Pancreas (tissue), 10 donors: Measurements from ENCODE around the gene ZHX3. TPM values are rescaled to one million over a fixed set of nuclear protein-coding genes. Genes with fewer than 3 reads are reported as not detected.

Experiments
- ATAC-seq, 4 donors: fragments of 200-7000 bp; cut with Tn5 transposase; one replicate each; pipeline versions ENCODE4 v1.8.0 to v1.9.1; 2020; ENCODE audit warnings: mild to moderate bottlenecking in 4 of 4, moderate library complexity in 4 of 4
- DNase-seq, 6 donors: peaks; one replicate each; pipeline ENCODE4 v3.0.0-alpha.2; 2020
- FAIRE-seq: peaks from 2 replicates; lab custom pipeline; 2012; peaks lifted over from hg19 to GRCh38; lab: Jason Lieb, UNC
- H3K27ac ChIP-seq, 4 donors: fragments of 200-600 bp; sonication (generic); 1 replicate in 3 of 4; 2 replicates in 1 of 4; pipeline versions ENCODE4 v1.5.0 to v1.8.0; 2020
- H3K27me3 ChIP-seq, 4 donors: fragments of 200-600 bp; one replicate each; pipeline ENCODE4 v1.8.0; 2021
- H3K36me3 ChIP-seq, 3 donors: fragments of 200-600 bp; sonication (generic) in 1 of 3; one replicate each; pipeline versions ENCODE4 v1.5.0 to v1.8.0; 2020 to 2021
- H3K4me1 ChIP-seq, 3 donors: fragments of 200-600 bp; one replicate each; pipeline ENCODE4 v1.8.0; 2021
- H3K4me3 ChIP-seq, 4 donors: fragments of 200-600 bp; sonication (generic) in 2 of 4; one replicate each; pipeline versions ENCODE4 v1.5.0 to v1.8.0; 2020 to 2021
- H3K9me3 ChIP-seq, 4 donors: fragments of 200-600 bp; one replicate each; pipeline ENCODE4 v1.8.0; 2021
- CTCF ChIP-seq, 4 donors: fragments of 200-600 bp; sonication (generic) in 3 of 4; IDR thresholded peaks; one replicate each; pipeline versions ENCODE4 v1.5.0 to v1.8.0; 2021; ENCODE audit warnings: antibody characterized with exemption in 4 of 4
- WGBS, 2 donors: extraction: QIAGEN DNeasy Blood & Tissue Kit; methylation state at CpG; one replicate each; pipeline ENCODE4 v1.1.7; 2013; 5-methylcytosine and 5-hydroxymethylcytosine counted together
- intact Hi-C, 3 donors: fragments of 100-400 bp; cut with DNase I; formaldehyde crosslinking; loops; one replicate each; pipeline versions ENCODE4 v1.11.1 to v1.14.2; 2022
- polyA plus RNA-seq, 2 donors: library from polyadenylated mRNA; stranded (reverse); fragments of 200-250 nt; gene quantifications; one replicate each; pipeline ENCODE4 v1.2.3, GENCODE V29; 2013
- total RNA-seq, 6 donors: library from RNA; stranded (reverse); fragmentation: NEBNext Ultra II Directional in 4 of 6; extraction: Animal tissue kit (Norgen Biotek cat#: 25700) in 4 of 6; gene quantifications; one replicate each; pipeline versions ENCODE4 v1.2.1 to v1.2.4, GENCODE V29; 2021 to 2023
- donor health status: healthy with polysubstance abuse.
- donor health status: DM: no; HTN: no; CAD: no; lungs with moderate emphysema.
- donor health status: DM: no; HTN: no; CAD: no.
- donor health status: control.
- donor health status: control.
- donor health status: Bipolar disorder and iron deficiency.
- donor health status: DM: yes; HTN: yes; CAD: no.
- donor health status: DM: no; HTN: no; CAD: no.
- donor health status: DM: no; HTN: no; CAD: no.
- donor health status: DM: yes; HTN: yes; CAD: no.

The ZHX3 gene
- total and polyA plus RNA-seq, 8 donors, result 7.9 to 17.3 (median 13.0) TPM

GRCh38 chr20:41165001-41165882 lies 152.3 kb downstream of the ZHX3 start:
- WGBS, 2 donors, result 91 to 92% methylated on average over 24 of the region's 24 CpGs
- no peak for ATAC-seq
- intact Hi-C loops, result no loop called here
- FAIRE-seq, result no peak
- peaks cover 0 to 62% (median 12%) of the 10 kb centered on the region in 3 donors for H3K36me3 ChIP-seq
- H3K4me3 ChIP-seq, result no peak overlapping the region
- peak in 1 of 6 donors; percentile 26 for DNase-seq
- no peak for TF ChIP-seq CTCF (IDR thresholded peaks at IDR 0.05)
- no peaks in the 10 kb centered on the region for H3K27me3 ChIP-seq
- H3K4me1 ChIP-seq, result no peaks in the 10 kb centered on the region
- H3K27ac ChIP-seq, result no peak overlapping the region
- H3K9me3 ChIP-seq, result no peaks in the 10 kb centered on the region

GRCh38 chr20:41163821-41164220 lies 153.7 kb downstream of the ZHX3 start:
- FAIRE-seq, result no peak

GRCh38 chr20:41162396-41162795 lies 155.1 kb downstream of the ZHX3 start:
- no peak for ATAC-seq
- peaks cover 0 to 42% (median 12%) of the 10 kb centered on the region in 3 donors for H3K36me3 ChIP-seq

More at GRCh38 chr20:41163821-41164220, 153.7 kb downstream of the ZHX3 start:
- intact Hi-C loops, result no loop called here
- Histone ChIP-seq H3K4me3 (no peak overlapping the region), H3K4me1 (no peaks in the 10 kb centered on the region), H3K27ac (no peak overlapping the region), H3K9me3 (no peaks in the 10 kb centered on the region), H3K36me3 (peaks cover 0 to 57% (median 12%) of the 10 kb centered on the region in 3 donors), H3K27me3 (no peaks in the 10 kb centered on the region)
- 94 to 96% methylated on average over 11 of the region's 11 CpGs for WGBS, 2 donors
- DNase-seq (no peak), ATAC-seq (no peak)
- no peak for TF ChIP-seq CTCF (IDR thresholded peaks at IDR 0.05)

GRCh38 chr20:41161886-41162285 lies 155.6 kb downstream of the ZHX3 start:
- Histone ChIP-seq H3K27ac (no peak overlapping the region), H3K27me3 (no peaks in the 10 kb centered on the region), H3K4me1 (no peaks in the 10 kb centered on the region), H3K4me3 (no peak overlapping the region), H3K9me3 (no peaks in the 10 kb centered on the region), H3K36me3 (peaks cover 0 to 37% (median 12%) of the 10 kb centered on the region in 3 donors)
- 23 to 53% methylated on average over 1 of the region's 1 CpG for WGBS, 2 donors
- no peak for TF ChIP-seq CTCF (IDR thresholded peaks at IDR 0.05)
- FAIRE-seq, result no peak
- DNase-seq, result no peak
- intact Hi-C loops, result no loop called here
- peak in 1 of 4 donors; percentile 28 for ATAC-seq

More at GRCh38 chr20:41162396-41162795, 155.1 kb downstream of the ZHX3 start:
- WGBS, 2 donors, result 97 to 98% methylated on average over 8 to 11 of the region's 11 CpGs
- no peak overlapping the region for H3K27ac ChIP-seq
- no peak for TF ChIP-seq CTCF (IDR thresholded peaks at IDR 0.05)
- DNase-seq (no peak), FAIRE-seq (no peak)
- H3K4me3 ChIP-seq, result no peak overlapping the region
- no peaks in the 10 kb centered on the region for H3K9me3 ChIP-seq
- no peaks in the 10 kb centered on the region for H3K4me1 ChIP-seq
- intact Hi-C loops, result no loop called here
- H3K27me3 ChIP-seq, result no peaks in the 10 kb centered on the region

GRCh38 chr20:41160686-41161085 lies 156.8 kb downstream of the ZHX3 start:
- H3K36me3 ChIP-seq, result peaks cover 0 to 25% (median 12%) of the 10 kb centered on the region in 3 donors
- H3K4me3 ChIP-seq, result no peak overlapping the region
- WGBS, 2 donors, result 88 to 90% methylated on average over 2 of the region's 2 CpGs
- ATAC-seq, result no peak
- no peak for DNase-seq
- intact Hi-C loops, result no loop called here
- no peaks in the 10 kb centered on the region for H3K4me1 ChIP-seq
- TF ChIP-seq CTCF (IDR thresholded peaks at IDR 0.05), result no peak
- H3K27me3 ChIP-seq, result no peaks in the 10 kb centered on the region
- no peak overlapping the region for H3K27ac ChIP-seq
- no peak for FAIRE-seq
- no peaks in the 10 kb centered on the region for H3K9me3 ChIP-seq
